ENCODE results near the gene LRIT1.

Gene LRIT1

GRCh38 chr10:84248794-84249193, 7.4 kb upstream of the LRIT1 start:
- DNase-seq, result no peak

- DNase-seq, result peak; percentile 32
These were observed 6.2 kb upstream of the LRIT1 start for GRCh38 chr10:84247496-84247895.

DNA sequence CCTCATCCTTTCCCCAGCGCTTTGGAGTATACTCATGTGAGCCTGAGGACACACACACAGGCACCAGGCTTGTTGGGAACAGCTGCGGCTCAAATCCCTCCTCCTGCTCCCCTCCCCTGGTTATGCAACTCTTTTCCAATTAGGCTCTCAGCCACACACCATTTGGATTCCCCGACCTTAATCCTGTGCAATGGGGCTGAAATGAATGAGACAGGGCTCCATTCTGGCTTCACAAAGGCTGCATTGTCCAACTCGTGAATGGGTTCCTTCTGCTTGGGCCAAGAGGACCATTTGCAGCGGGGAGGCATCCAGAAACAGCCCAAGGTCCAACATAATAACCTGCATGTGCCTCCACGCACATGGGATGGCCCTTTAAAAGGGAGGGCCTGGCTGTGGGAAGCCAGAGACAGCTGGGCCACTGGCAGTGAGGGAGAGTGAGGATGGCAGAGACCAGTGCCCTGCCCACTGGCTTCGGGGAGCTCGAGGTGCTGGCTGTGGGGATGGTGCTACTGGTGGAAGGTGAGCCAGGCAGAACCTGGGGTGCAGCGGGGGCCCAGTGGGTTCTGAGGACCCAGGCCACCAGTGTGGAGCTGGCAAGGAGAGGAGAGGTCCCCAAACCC, 3.4 kb upstream of the LRIT1 start, which contains the start of gene RGR:
RGR (plus strand) TSS at position 403 of the 620 bp plus-strand sequence; CDS start at position 441, 38 bp downstream.
- peak; percentile 74 for DNase-seq

DNA sequence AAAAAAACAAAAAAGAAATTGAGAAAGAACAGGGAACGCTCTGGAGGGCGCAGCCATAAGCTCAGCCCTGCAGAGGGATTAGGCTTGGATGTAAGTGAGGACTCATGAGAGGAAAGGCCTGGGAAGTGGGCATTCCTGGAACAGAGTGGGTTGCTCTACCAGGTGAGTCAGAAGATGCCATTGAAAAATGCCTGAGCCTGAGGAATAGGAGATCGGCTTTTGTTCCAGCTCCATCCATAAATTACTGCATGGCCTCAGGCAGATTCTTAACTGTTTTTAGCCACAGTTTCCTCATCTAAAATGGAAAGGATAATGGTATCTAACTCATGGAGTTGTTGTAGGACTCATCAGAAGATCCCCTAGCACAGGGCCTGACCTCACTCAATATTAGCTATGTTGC, 2.4 kb upstream of the LRIT1 start:
- peak; percentile 76 for DNase-seq

DNA sequence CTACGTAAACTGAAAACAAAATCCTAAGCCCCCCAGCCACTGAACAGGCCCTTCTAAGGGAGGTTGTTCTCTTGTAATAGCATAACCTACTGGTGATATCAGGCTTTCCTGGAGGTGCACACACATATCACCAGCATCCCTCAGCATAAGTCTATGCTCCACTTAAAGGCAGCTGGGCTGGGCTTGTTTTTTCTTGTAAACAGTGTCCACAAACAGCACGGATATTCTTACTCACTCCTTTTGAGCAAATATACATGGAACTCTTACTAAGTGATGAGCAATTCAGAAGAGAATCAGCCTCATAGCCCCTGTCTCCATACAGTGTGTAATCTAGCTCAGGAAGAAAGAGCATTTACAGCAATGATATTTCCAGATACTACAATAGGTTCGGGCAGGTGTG, 2.4 kb downstream of the LRIT1 start:
- no peak for DNase-seq

DNA sequence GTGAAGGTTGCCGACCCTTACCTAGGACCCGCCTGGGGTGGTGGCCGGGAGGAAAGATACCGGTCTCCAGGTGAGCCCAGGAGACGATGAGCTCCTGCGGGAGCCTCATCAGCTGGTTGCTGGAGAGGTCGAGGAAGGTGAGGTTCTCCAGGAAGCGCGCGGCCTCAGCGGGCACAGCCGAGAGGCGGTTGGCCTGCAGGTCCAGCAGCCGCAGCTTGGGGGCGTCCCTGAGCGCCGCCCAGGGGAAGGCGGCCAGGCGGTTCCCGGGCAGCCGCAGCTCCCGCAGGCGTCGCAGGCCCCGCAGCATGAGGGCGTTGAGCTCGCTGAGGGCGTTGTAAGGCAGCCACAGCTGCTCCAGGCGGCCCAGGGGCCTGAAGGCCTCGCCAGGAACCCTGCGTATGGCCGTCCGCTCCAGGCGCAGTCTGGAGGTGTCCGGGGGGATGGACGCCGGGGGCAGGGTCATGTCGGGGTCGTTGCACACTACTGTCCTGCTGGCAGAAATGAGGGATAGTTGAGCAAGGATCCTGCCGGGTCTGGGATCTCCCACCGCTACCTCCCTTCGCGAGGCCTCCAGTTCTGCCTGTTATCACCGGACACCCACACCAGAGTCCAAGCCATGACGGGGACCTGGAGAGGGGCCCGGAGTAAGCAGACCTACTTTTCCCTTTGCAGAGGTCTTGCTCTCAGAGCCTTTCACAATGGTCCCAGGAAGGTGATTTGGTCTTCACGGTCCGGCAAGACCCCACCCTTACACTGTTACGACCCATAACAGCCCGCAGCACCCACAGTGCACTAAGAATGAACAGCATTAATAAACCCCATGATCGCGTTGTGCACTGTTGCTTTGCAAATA, 3.9 kb downstream of the LRIT1 start:
- peak; percentile 70 for DNase-seq

DNA sequence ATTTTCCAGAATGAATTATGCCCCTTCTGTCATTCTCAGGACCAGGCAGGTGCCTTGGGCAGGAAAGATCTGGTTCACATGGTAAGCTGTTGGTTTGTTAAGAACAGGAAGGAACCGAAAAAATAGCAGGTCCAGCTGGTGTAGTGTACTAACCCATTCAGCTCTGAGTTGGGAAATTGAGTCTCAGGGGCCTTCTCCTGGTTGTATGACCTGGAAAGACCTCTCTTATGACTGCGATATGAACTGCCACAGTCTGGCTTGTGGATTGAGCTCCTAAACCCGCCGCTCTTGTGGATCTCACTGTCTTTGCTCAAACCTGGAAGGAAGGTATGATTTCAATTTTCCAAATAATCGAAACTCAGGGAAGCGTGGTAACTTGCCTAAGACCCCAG, 4.5 kb downstream of the LRIT1 start:
- DNase-seq, result no peak

- DNase-seq, result no peak
These were observed 6.2 kb downstream of the LRIT1 start for GRCh38 chr10:84235096-84235495.

DNA sequence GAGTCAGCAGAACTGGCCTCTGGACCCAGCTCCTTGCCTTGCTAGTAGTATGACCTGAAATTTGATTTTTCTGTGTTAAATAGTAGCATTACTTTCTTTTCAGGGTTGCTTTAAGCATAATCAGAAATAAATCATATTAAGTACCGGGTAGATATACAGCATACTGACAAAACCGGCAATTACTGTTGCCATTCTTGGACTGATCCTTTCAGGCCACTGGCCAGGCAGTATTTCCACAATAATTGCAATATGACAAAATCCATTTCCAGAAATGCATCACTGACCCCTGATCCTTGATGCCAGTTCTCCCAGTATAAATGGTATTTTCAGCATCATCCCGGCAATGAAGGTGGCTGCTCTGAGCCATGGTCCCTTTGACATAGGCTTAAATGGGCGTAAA, 6.9 kb downstream of the LRIT1 start:
- DNase-seq, result no peak

DNA sequence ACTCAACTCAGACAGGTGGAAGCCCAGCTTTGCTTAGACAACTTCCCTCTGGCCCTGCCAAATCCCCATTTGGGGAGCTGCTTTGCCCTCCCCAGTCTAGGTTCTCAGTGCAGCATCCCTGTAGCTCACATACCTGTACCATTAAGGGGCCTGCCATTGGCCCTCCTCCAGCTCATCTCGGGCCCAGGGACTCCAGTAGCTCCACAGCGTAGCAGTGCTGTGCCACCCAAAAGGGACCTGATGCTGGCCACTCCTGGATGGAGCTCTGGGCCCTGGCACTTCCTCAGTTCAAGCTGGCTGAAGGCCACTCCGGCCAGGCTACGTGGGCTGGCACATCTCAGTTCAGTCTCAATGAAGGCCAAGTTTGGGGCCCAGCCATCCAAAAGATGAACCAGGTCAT, 7.4 kb downstream of the LRIT1 start:
- DNase-seq, result no peak

DNA sequence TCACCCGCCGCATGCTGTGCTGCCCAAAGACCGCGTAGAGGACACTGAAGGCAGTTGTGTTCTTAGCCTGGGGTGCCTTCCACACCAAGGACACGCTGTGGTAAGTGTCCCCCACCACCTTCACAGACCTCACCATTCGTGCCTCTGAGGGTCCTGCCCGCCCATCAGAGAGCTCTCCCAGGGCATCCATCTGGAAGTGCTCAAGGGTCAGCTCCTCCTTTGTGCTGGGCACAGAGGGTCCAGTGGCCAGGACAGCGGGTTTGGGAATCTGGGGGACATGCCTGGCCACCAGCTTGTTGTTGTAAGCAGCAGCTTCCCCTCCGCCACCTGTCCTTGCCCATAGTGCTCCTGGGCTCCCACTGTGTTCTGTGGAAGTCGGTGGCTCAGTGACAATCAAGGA, 9.0 kb downstream of the LRIT1 start:
- DNase-seq, result no peak

DNA sequence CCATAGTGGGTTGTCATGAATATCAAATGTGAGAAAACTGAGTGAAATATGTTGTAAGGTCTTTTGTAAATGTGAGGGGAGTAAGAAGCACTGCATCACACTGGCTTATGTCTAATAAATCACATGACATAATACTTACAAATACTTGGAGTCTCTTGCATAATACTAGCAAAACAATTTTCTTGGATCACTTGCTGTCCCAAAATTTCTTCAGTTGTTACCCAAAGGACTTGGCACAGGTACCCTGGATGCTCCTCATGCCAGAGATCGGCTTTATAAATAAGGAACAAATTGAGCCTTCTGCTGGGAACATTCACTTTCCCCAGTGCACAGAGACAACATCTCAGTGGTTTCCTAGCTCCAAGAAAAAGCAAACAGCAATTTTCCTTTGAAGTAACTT, 11.0 kb downstream of the LRIT1 start:
- no peak for DNase-seq

- no peak for DNase-seq
These were observed 13.5 kb downstream of the LRIT1 start for GRCh38 chr10:84227810-84228209.

GRCh38 chr10:84226616-84227015, 14.7 kb downstream of the LRIT1 start:
- no peak for DNase-seq

DNA sequence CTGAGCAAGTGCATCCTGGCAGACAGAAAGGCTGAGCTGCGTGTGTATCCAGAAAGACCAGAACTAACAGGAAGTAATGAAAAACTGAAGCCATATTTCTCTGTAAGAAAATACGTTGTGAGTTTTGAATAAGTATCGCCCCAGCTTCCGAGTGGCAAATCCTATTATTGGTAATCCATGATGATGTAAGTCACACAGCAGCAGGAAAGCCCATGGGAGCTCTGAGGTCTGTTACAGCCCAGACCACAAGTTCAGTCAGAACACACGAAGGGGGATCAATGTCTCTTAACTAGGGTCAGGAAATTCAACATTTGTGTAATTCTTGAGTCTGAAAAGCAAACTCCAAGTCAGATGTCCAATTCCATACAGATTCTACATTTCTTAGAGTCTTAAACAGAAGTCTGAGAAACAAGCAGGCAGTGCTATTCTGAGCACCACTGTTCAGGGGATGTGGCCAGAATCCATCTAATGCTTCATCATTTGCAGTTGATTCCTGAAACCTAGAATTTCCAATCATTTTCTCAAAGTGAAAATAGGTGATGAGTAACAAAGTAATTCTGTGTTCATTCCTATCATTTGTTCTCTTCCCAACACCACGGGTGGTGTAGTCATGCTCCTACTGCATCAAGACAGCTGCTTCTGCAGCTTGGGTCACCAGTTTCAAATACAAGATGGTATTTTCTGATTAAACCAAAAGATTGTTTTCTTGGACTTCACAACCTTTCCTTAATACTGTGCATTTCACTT, 15.7 kb downstream of the LRIT1 start, which contains the start of gene LRIT2:
LRIT2 (minus strand) TSS at position 118 of the 747 bp plus-strand sequence; CDS start at position 94, 24 bp downstream.
- DNase-seq, result no peak

- DNase-seq, result peak; percentile 70
These were observed 16.8 kb downstream of the LRIT1 start for GRCh38 chr10:84224411-84225028.

- DNase-seq, result no peak
These were observed 19.4 kb downstream of the LRIT1 start for GRCh38 chr10:84221916-84222315.

DNA sequence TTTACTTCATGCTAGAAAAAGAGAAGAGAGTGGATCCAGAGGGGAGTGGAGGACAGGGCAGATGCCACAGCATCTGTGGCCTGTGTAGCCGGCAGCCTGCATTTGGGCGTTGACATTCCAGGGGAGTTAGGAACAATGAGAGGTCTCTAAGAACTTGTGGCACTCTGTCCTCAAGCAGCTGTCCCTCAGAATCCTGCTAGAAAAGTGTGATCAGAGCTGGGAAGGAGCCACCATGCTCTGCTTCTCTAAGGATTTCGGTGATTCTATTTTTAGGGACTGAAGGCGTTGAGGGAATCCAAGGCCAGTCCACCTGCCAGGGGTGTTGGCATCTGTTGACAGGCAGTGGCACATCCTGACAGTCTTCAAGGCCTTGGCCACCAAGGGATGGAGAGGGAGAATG, 23.6 kb downstream of the LRIT1 start:
- no peak for DNase-seq

GRCh38 chr10:84216834-84217233, 24.5 kb downstream of the LRIT1 start:
- no peak for DNase-seq

- no peak for DNase-seq
These were observed 26.6 kb downstream of the LRIT1 start for GRCh38 chr10:84214612-84215235.

DNA sequence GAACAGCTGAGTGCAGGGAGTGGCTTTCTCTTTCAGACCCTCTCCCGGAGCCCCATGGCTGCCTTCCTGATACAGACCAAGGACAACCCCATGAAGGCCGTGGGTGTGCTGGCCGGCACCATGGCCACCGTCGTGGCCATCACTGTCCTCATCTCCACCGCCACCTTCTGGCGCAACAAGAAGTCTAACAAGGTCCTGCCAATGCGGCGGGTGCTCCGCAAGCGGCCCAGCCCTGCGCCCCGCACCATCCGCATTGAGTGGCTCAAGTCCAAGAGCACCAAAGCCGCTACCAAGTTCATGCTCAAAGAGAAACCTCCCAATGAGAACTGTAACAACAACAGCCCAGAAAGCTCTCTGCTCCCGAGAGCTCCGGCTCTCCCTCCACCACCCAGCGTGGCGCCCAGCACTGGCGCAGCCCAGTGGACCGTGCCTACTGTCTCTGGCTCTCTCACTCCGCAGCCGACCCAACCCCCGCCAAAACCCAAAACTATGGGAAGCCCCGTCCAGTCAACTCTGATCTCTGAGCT, 27.2 kb downstream of the LRIT1 start:
- no peak for DNase-seq

DNA sequence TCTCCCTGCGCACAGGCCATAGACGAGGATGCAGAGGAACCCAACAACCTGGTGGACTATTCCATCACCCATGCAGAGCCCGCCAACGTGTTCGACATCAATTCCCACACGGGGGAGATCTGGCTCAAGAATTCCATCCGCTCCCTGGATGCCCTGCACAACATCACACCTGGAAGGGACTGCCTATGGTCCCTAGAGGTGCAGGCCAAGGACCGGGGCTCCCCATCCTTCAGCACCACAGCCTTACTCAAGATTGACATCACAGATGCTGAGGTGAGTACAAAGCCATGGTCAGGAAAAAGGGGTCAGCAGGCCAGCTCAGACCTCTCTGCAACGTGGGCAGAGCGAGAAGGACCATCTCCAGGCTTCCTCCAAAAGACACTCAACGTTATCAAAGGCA, 28.3 kb downstream of the LRIT1 start:
- no peak for DNase-seq
